Pancreas (tissue), 10 donors: ENCODE results near the gene CAPN11. TPM values are rescaled to one million over a fixed set of nuclear protein-coding genes. Genes with fewer than 3 reads are reported as not detected.

ENCODE experiments used
- ATAC-seq, 4 donors: fragments of 200-7000 bp; cut with Tn5 transposase; one replicate each; pipeline versions ENCODE4 v1.8.0 to v1.9.1; 2020; ENCODE audit warnings: mild to moderate bottlenecking in 4 of 4, moderate library complexity in 4 of 4
- DNase-seq, 6 donors: peaks; one replicate each; pipeline ENCODE4 v3.0.0-alpha.2; 2020
- FAIRE-seq: peaks from 2 replicates; lab custom pipeline; 2012; peaks lifted over from hg19 to GRCh38; lab: Jason Lieb, UNC
- H3K27ac ChIP-seq, 4 donors: fragments of 200-600 bp; sonication (generic); 1 replicate in 3 of 4; 2 replicates in 1 of 4; pipeline versions ENCODE4 v1.5.0 to v1.8.0; 2020
- H3K27me3 ChIP-seq, 4 donors: fragments of 200-600 bp; one replicate each; pipeline ENCODE4 v1.8.0; 2021
- H3K36me3 ChIP-seq, 3 donors: fragments of 200-600 bp; sonication (generic) in 1 of 3; one replicate each; pipeline versions ENCODE4 v1.5.0 to v1.8.0; 2020 to 2021
- H3K4me1 ChIP-seq, 3 donors: fragments of 200-600 bp; one replicate each; pipeline ENCODE4 v1.8.0; 2021
- H3K4me3 ChIP-seq, 4 donors: fragments of 200-600 bp; sonication (generic) in 2 of 4; one replicate each; pipeline versions ENCODE4 v1.5.0 to v1.8.0; 2020 to 2021
- H3K9me3 ChIP-seq, 4 donors: fragments of 200-600 bp; one replicate each; pipeline ENCODE4 v1.8.0; 2021
- CTCF ChIP-seq, 4 donors: fragments of 200-600 bp; sonication (generic) in 3 of 4; IDR thresholded peaks; one replicate each; pipeline versions ENCODE4 v1.5.0 to v1.8.0; 2021; ENCODE audit warnings: antibody characterized with exemption in 4 of 4
- WGBS, 2 donors: extraction: QIAGEN DNeasy Blood & Tissue Kit; methylation state at CpG; one replicate each; pipeline ENCODE4 v1.1.7; 2013; 5-methylcytosine and 5-hydroxymethylcytosine counted together
- intact Hi-C, 3 donors: fragments of 100-400 bp; cut with DNase I; formaldehyde crosslinking; loops; one replicate each; pipeline versions ENCODE4 v1.11.1 to v1.14.2; 2022
- polyA plus RNA-seq, 2 donors: library from polyadenylated mRNA; stranded (reverse); fragments of 200-250 nt; gene quantifications; one replicate each; pipeline ENCODE4 v1.2.3, GENCODE V29; 2013
- total RNA-seq, 6 donors: library from RNA; stranded (reverse); fragmentation: NEBNext Ultra II Directional in 4 of 6; extraction: Animal tissue kit (Norgen Biotek cat#: 25700) in 4 of 6; gene quantifications; one replicate each; pipeline versions ENCODE4 v1.2.1 to v1.2.4, GENCODE V29; 2021 to 2023
- donor health status: healthy with polysubstance abuse.
- donor health status: DM: no; HTN: no; CAD: no; lungs with moderate emphysema.
- donor health status: DM: no; HTN: no; CAD: no.
- donor health status: control.
- donor health status: control.
- donor health status: Bipolar disorder and iron deficiency.
- donor health status: DM: yes; HTN: yes; CAD: no.
- donor health status: DM: no; HTN: no; CAD: no.
- donor health status: DM: no; HTN: no; CAD: no.
- donor health status: DM: yes; HTN: yes; CAD: no.

Gene CAPN11
- total and polyA plus RNA-seq, 8 donors: 0.06 to 0.76 (median 0.19) TPM; not detected in 2

- intact Hi-C loops: loop anchor here in 2 of 3 donors (5.0 kb wide), 1 partner anchor 54 kb away; no protein-coding TSS in a partner anchor
- peaks cover 0 to 20% (median 0%) of the 10 kb centered on the region in 3 donors for H3K36me3 ChIP-seq
- H3K9me3 ChIP-seq: no peaks in the 10 kb centered on the region
- no peak overlapping the region for H3K27ac ChIP-seq
- TF ChIP-seq CTCF (IDR thresholded peaks at IDR 0.05): peak; percentile 97 to 100 (median 99)
- peaks cover 1 to 10% (median 7%) of the 10 kb centered on the region in 3 donors for H3K4me1 ChIP-seq
- FAIRE-seq (no peak), DNase-seq (peak; percentile 64 to 94 (median 82)), ATAC-seq (peak; percentile 51 to 87 (median 76))
- no peak overlapping the region for H3K4me3 ChIP-seq
- H3K27me3 ChIP-seq: no peaks in the 10 kb centered on the region
- WGBS, 2 donors: 18 to 20% methylated on average over 31 of the region's 31 CpGs
Measured at GRCh38 chr6:44151348-44152108, 7.1 kb upstream of the CAPN11 start.

- H3K27ac ChIP-seq: no peak overlapping the region
- peaks cover 0 to 19% (median 0%) of the 10 kb centered on the region in 3 donors for H3K36me3 ChIP-seq
- FAIRE-seq: no peak
- ATAC-seq: no peak
- H3K4me3 ChIP-seq: no peak overlapping the region
- H3K27me3 ChIP-seq: no peaks in the 10 kb centered on the region
- no peak for DNase-seq
- 48 to 54% methylated on average over 7 to 8 of the region's 8 CpGs for WGBS, 2 donors
- H3K9me3 ChIP-seq: no peaks in the 10 kb centered on the region
- peaks cover 6 to 15% (median 13%) of the 10 kb centered on the region in 3 donors for H3K4me1 ChIP-seq
- no peak for TF ChIP-seq CTCF (IDR thresholded peaks at IDR 0.05)
- intact Hi-C loops: loop anchor here in 2 of 3 donors (5.0 kb wide), 1 partner anchor 55 kb away; no protein-coding TSS in a partner anchor
Measured at GRCh38 chr6:44152109-44152461, 6.5 kb upstream of the CAPN11 start.

GRCh38 chr6:44152533-44152932 is 6.1 kb upstream of the CAPN11 start:
- Histone ChIP-seq H3K27me3 (no peaks in the 10 kb centered on the region), H3K27ac (no peak overlapping the region), H3K36me3 (peaks cover 0 to 15% (median 0%) of the 10 kb centered on the region in 3 donors), H3K9me3 (no peaks in the 10 kb centered on the region), H3K4me3 (no peak overlapping the region), H3K4me1 (peaks cover 6 to 17% (median 14%) of the 10 kb centered on the region in 3 donors)
- FAIRE-seq: no peak
- ATAC-seq: no peak
- WGBS, 2 donors: 81 to 89% methylated on average over 19 of the region's 19 CpGs
- no peak for DNase-seq
- intact Hi-C loops: loop anchor here in 2 of 3 donors (5.0 kb wide), 1 partner anchor 55 kb away; no protein-coding TSS in a partner anchor
- TF ChIP-seq CTCF (IDR thresholded peaks at IDR 0.05): no peak

GRCh38 chr6:44154067-44154466 is 4.6 kb upstream of the CAPN11 start:
- FAIRE-seq: no peak
- Histone ChIP-seq H3K9me3 (no peaks in the 10 kb centered on the region), H3K27ac (no peak overlapping the region), H3K4me3 (no peak overlapping the region), H3K36me3 (peaks cover 0 to 4% (median 0%) of the 10 kb centered on the region in 3 donors), H3K4me1 (peaks cover 6 to 20% (median 18%) of the 10 kb centered on the region in 3 donors), H3K27me3 (no peaks in the 10 kb centered on the region)
- ATAC-seq: no peak
- WGBS, 2 donors: 90 to 95% methylated on average over 12 of the region's 12 CpGs
- no peak for DNase-seq
- intact Hi-C loops: loop anchor here in 2 of 3 donors (5.0 kb wide), 1 partner anchor 57 kb away; no protein-coding TSS in a partner anchor
- no peak for TF ChIP-seq CTCF (IDR thresholded peaks at IDR 0.05)
